Liver (tissue), 5 donors: ENCODE data around the gene RAX2. TPM values are rescaled to one million over a fixed set of nuclear protein-coding genes. Genes with fewer than 3 reads are reported as not detected.

ENCODE experiments used
- polyA plus RNA-seq, 2 donors: library from polyadenylated mRNA; stranded (reverse) in 1 of 2; unstranded in 1 of 2; fragments of 200-250 nt in 1 of 2; fragments of >200 nt in 1 of 2; fragmentation: Nextera tagmentation in 1 of 2; extraction: Ambion mirVana in 1 of 2; gene quantifications; one replicate each; pipeline versions ENCODE4 v1.2.1 to v1.2.3, GENCODE V29; 2013 to 2015
- small RNA-seq: library from RNA; depleted of rRNA; stranded (forward); fragments of <200 nt; gene quantifications from one replicate; pipeline ENCODE3, GENCODE V24; 2014
- total RNA-seq, 2 donors: library from RNA; depleted of rRNA; stranded (reverse); fragments of >200 nt; gene quantifications; one replicate each; pipeline ENCODE4 v1.2.3, GENCODE V29; 2014
- donor health status: healthy.
- donor health status: healthy.
- donor health status: healthy.

RAX2 gene
- total and polyA plus RNA-seq, 4 donors: not detected

Small RNA genes lying within 50 kb of the gene (small RNA-seq; reads per million reads assigned to genes)
- gene AC005777.1: not detected

Other genes starting within 250 kb of the RAX2 start
- gene TEKTIP1, start 233.1 kb downstream of the RAX2 start, total RNA-seq: under 1 TPM in 1 of 2 donors, not detected in 1; 0.17 TPM
- not detected for gene TEKTIP1, start 233.1 kb downstream of the RAX2 start, polyA plus RNA-seq
- gene MFSD12, start 214.6 kb downstream of the RAX2 start, total RNA-seq: 10 to 100 TPM; 21.7 to 43.6 TPM
- 10 to 100 TPM in 1 of 2 donors, 1 to 10 TPM in 1; 9.4 to 27.5 TPM for gene MFSD12, start 214.6 kb downstream of the RAX2 start, polyA plus RNA-seq
- gene HMG20B, start 199.3 kb downstream of the RAX2 start, total RNA-seq: 10 to 100 TPM; 28.6 to 35.1 TPM
- 10 to 100 TPM; 29.3 to 31.7 TPM for gene HMG20B, start 199.3 kb downstream of the RAX2 start, polyA plus RNA-seq
- under 1 TPM; 0.23 to 0.25 TPM for gene GIPC3, start 186.8 kb downstream of the RAX2 start, total RNA-seq
- under 1 TPM; 0.25 to 0.95 TPM for gene GIPC3, start 186.8 kb downstream of the RAX2 start, polyA plus RNA-seq
- 1 to 10 TPM; 1.7 to 6.0 TPM for gene TBXA2R, start 165.4 kb downstream of the RAX2 start, total RNA-seq
- gene TBXA2R, start 165.4 kb downstream of the RAX2 start, polyA plus RNA-seq: 1 to 10 TPM; 5.0 to 5.9 TPM
- gene CACTIN, start 145.4 kb downstream of the RAX2 start, total RNA-seq: 10 to 100 TPM; 12.7 to 13.2 TPM
- 1 to 10 TPM; 1.9 to 7.4 TPM for gene CACTIN, start 145.4 kb downstream of the RAX2 start, polyA plus RNA-seq
- 1 to 10 TPM; 6.7 to 7.4 TPM for gene PIP5K1C, start 71.8 kb downstream of the RAX2 start, total RNA-seq
- 1 to 10 TPM; 1.8 to 5.4 TPM for gene PIP5K1C, start 71.8 kb downstream of the RAX2 start, polyA plus RNA-seq
- 1 to 10 TPM; 6.0 to 6.1 TPM for gene TJP3, start 63.8 kb downstream of the RAX2 start, total RNA-seq
- gene TJP3, start 63.8 kb downstream of the RAX2 start, polyA plus RNA-seq: 1 to 10 TPM; 7.3 to 9.8 TPM
- gene APBA3, start 10.5 kb downstream of the RAX2 start, total RNA-seq: 10 to 100 TPM; 11.9 to 24.3 TPM
- 1 to 10 TPM; 6.4 to 9.6 TPM for gene APBA3, start 10.5 kb downstream of the RAX2 start, polyA plus RNA-seq
- gene MRPL54, start 9.5 kb downstream of the RAX2 start, total RNA-seq: 10 to 100 TPM; 25.1 to 28.5 TPM
- gene MRPL54, start 9.5 kb downstream of the RAX2 start, polyA plus RNA-seq: 100 to 1,000 TPM in 1 of 2 donors, 10 to 100 TPM in 1; 57.2 to 109 TPM
- 1 to 10 TPM; 2.7 to 7.0 TPM for gene MATK, start 14.2 kb upstream of the RAX2 start, total RNA-seq
- gene MATK, start 14.2 kb upstream of the RAX2 start, polyA plus RNA-seq: under 1 TPM; 0.78 to 0.97 TPM
- gene ZFR2, start 96.8 kb upstream of the RAX2 start, total RNA-seq: not detected
- not detected for gene ZFR2, start 96.8 kb upstream of the RAX2 start, polyA plus RNA-seq
- gene ATCAY, start 108.5 kb upstream of the RAX2 start, total RNA-seq: not detected
- gene ATCAY, start 108.5 kb upstream of the RAX2 start, polyA plus RNA-seq: not detected
- gene NMRK2, start 160.8 kb upstream of the RAX2 start, total RNA-seq: not detected
- gene NMRK2, start 160.8 kb upstream of the RAX2 start, polyA plus RNA-seq: under 1 TPM in 1 of 2 donors, not detected in 1; 0.07 TPM
- 10 to 100 TPM; 20.9 to 29.5 TPM for gene DAPK3, start 198.9 kb upstream of the RAX2 start, total RNA-seq
- gene DAPK3, start 198.9 kb upstream of the RAX2 start, polyA plus RNA-seq: 10 to 100 TPM in 1 of 2 donors, 1 to 10 TPM in 1; 3.0 to 26.7 TPM
- 1,000 to 10,000 TPM in 1 of 2 donors, 100 to 1,000 TPM in 1; 945 to 1,090 TPM for gene EEF2, start 213.2 kb upstream of the RAX2 start, total RNA-seq
- 100 to 1,000 TPM; 244 to 691 TPM for gene EEF2, start 213.2 kb upstream of the RAX2 start, polyA plus RNA-seq
- gene PIAS4, start 235.5 kb upstream of the RAX2 start, total RNA-seq: 10 to 100 TPM; 10.8 to 14.1 TPM
- gene PIAS4, start 235.5 kb upstream of the RAX2 start, polyA plus RNA-seq: 10 to 100 TPM in 1 of 2 donors, 1 to 10 TPM in 1; 5.6 to 10.4 TPM